ENCODE results near the gene CYP27C1. TPM values are rescaled to one million over a fixed set of nuclear protein-coding genes. Genes with fewer than 3 reads are reported as not detected.

The CYP27C1 gene
- total RNA-seq, 4 donors from 2014 or later: not detected

GRCh38 chr2:127173057-127173456 is 47.0 kb downstream of the CYP27C1 start:
- H3K4me1 ChIP-seq: peaks cover 31 to 41% of the 10 kb centered on the region in 2 donors
- in situ Hi-C loops (cut with MboI; ENCODE audit: low sequenced_read_pairs in 4 of 4) (no loop called here), intact Hi-C loops (cut with DNase I; ENCODE audit: low total_unique reads) (no loop called here)
- peak overlapping the region in 3 of 4 donors; percentile 6 to 45 (median 42) for H3K27ac ChIP-seq
- TF ChIP-seq POLR2A (IDR thresholded peaks at IDR 0.05): no peak
- TF ChIP-seq, protein P1, sequence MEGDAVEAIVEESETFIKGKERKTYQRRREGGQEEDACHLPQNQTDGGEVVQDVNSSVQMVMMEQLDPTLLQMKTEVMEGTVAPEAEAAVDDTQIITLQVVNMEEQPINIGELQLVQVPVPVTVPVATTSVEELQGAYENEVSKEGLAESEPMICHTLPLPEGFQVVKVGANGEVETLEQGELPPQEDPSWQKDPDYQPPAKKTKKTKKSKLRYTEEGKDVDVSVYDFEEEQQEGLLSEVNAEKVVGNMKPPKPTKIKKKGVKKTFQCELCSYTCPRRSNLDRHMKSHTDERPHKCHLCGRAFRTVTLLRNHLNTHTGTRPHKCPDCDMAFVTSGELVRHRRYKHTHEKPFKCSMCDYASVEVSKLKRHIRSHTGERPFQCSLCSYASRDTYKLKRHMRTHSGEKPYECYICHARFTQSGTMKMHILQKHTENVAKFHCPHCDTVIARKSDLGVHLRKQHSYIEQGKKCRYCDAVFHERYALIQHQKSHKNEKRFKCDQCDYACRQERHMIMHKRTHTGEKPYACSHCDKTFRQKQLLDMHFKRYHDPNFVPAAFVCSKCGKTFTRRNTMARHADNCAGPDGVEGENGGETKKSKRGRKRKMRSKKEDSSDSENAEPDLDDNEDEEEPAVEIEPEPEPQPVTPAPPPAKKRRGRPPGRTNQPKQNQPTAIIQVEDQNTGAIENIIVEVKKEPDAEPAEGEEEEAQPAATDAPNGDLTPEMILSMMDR (IDR thresholded peaks at IDR 0.05 in 4 of 5, conservative IDR thresholded peaks at IDR 0.05 in 1 of 5): no peak
- H3K36me3 ChIP-seq: no peaks in the 10 kb centered on the region
- DNase-seq (peak; percentile 38 to 39), ATAC-seq (peak in 1 of 2 donors; percentile 22)
- no peaks in the 10 kb centered on the region for H3K9me3 ChIP-seq
- no peaks in the 10 kb centered on the region for H3K27me3 ChIP-seq
- no peak overlapping the region for H3K4me3 ChIP-seq

DNA sequence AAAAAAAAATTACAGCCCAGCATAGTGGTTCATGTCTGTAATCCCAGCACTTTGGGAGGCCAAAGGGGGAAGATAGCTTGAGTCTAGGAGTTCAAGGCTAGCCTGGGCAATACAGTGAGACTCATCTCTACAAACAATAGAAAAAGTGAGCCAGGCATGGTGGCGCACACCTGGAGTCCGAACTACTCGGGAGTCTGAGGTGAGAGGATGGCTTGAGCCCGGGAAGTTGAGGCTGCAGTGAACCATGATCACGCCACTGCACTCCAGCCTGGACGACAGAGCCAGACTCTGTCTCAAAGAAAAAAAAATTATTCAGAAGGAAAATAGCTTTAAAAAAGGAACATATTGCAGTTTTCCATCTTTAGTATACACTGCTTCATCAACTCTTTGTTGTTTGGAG is 47.8 kb downstream of the CYP27C1 start:
- in situ Hi-C loops (cut with MboI; ENCODE audit: low sequenced_read_pairs in 4 of 4): no loop called here
- H3K4me3 ChIP-seq: no peak overlapping the region
- H3K4me1 ChIP-seq: peaks cover 31 to 41% of the 10 kb centered on the region in 2 donors

DNA sequence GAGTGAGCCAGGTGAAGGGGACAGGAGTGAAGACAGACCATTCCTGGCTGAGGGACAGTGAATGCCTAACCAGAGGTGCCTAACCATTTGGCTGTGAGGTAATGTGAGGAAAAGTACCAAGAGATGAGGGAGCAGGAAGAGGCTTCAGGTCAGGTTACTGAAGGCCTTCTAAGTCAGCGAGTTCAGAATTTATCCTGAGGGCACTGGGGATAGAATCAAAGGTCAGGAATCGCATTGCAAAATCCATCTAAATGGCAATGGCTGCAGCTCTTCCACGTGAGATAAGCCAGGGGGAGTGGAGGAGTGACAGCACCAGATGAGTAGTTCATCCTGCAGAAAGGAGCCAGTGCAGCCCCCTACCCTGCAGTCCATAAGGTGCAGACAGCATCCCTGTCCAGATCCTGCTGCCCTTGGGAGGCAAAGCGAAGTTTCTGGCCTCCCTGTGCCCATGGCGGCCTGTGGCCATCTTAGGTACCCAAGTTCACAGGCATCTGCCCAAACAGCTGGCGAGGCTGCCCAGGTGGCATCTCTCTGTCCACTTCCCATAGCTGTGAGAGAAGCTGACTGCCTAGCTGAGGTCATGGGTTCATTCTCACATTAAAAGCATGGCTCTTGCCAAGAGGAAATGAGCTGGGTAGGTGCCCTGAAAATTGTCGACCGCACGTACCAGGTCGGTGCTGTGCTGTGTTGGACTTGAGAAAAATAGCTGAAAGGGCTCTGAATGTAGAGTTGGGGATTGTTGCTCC is 49.5 kb downstream of the CYP27C1 start:
- intact Hi-C loops (cut with DNase I; ENCODE audit: low total_unique reads): no loop called here
- TF ChIP-seq POLR2A (IDR thresholded peaks at IDR 0.05): no peak
- TF ChIP-seq, protein P1 (IDR thresholded peaks at IDR 0.05 in 4 of 5, conservative IDR thresholded peaks at IDR 0.05 in 1 of 5): no peak

More for the DNA sequence above, 47.8 kb downstream of the CYP27C1 start:
- no peak overlapping the region for H3K27ac ChIP-seq
- TF ChIP-seq POLR2A (IDR thresholded peaks at IDR 0.05): no peak
- TF ChIP-seq, protein P1 (IDR thresholded peaks at IDR 0.05 in 4 of 5, conservative IDR thresholded peaks at IDR 0.05 in 1 of 5): no peak
- H3K9me3 ChIP-seq: no peaks in the 10 kb centered on the region
- ATAC-seq: no peak
- intact Hi-C loops (cut with DNase I; ENCODE audit: low total_unique reads): no loop called here
- peak in 1 of 2 donors; percentile 4 for DNase-seq
- no peaks in the 10 kb centered on the region for H3K27me3 ChIP-seq
- H3K36me3 ChIP-seq: no peaks in the 10 kb centered on the region

GRCh38 chr2:127170021-127170420 is 50.1 kb downstream of the CYP27C1 start:
- Histone ChIP-seq H3K36me3 (no peaks in the 10 kb centered on the region), H3K4me1 (peaks cover 21 to 46% of the 10 kb centered on the region in 2 donors), H3K4me3 (no peak overlapping the region), H3K27ac (peak overlapping the region in 1 of 4 donors; percentile 20), H3K9me3 (no peaks in the 10 kb centered on the region), H3K27me3 (no peaks in the 10 kb centered on the region)
- TF ChIP-seq POLR2A (IDR thresholded peaks at IDR 0.05): no peak
- TF ChIP-seq, protein P1 (IDR thresholded peaks at IDR 0.05 in 4 of 5, conservative IDR thresholded peaks at IDR 0.05 in 1 of 5): no peak
- in situ Hi-C loops (cut with MboI; ENCODE audit: low sequenced_read_pairs in 4 of 4) (no loop called here), intact Hi-C loops (cut with DNase I; ENCODE audit: low total_unique reads) (no loop called here)
- DNase-seq (peak in 1 of 2 donors; percentile 22), ATAC-seq (no peak)

More for the DNA sequence above, 49.5 kb downstream of the CYP27C1 start:
- Histone ChIP-seq H3K27ac (peak overlapping the region in 1 of 4 donors; percentile 20), H3K27me3 (no peaks in the 10 kb centered on the region), H3K9me3 (no peaks in the 10 kb centered on the region), H3K36me3 (no peaks in the 10 kb centered on the region), H3K4me3 (no peak overlapping the region), H3K4me1 (peaks cover 26 to 46% of the 10 kb centered on the region in 2 donors)
- ATAC-seq (peak in 1 of 2 donors; percentile 58), DNase-seq (peak in 1 of 2 donors; percentile 23)
- in situ Hi-C loops (cut with MboI; ENCODE audit: low sequenced_read_pairs in 4 of 4): no loop called here
